Gastrocnemius medialis (tissue), 4 donors: Measurements from ENCODE around the gene MBD3.

Experiments
- POLR2A ChIP-seq, 2 donors: fragments of 450-650 bp; IDR thresholded peaks; one replicate each; pipeline ENCODE4 v1.6.1; 2017; ENCODE audit warnings: antibody characterized with exemption in 2 of 2, mild to moderate bottlenecking in 2 of 2, moderate library complexity in 2 of 2
- TF ChIP-seq, protein P1 (sequence below), 5 experiments: fragments of 450-650 bp in 3 of 5; fragments of 200-600 bp in 2 of 5; sonication (generic) in 2 of 5; IDR thresholded peaks in 4 of 5; conservative IDR thresholded peaks in 1 of 5; 1 replicate in 4 of 5; 2 replicates in 1 of 5; pipeline ENCODE4 v1.5.1; 2016 to 2019; ENCODE audit warnings: antibody characterized with exemption in 5 of 5, mild to moderate bottlenecking in 3 of 5, moderate library complexity in 3 of 5

DNA sequence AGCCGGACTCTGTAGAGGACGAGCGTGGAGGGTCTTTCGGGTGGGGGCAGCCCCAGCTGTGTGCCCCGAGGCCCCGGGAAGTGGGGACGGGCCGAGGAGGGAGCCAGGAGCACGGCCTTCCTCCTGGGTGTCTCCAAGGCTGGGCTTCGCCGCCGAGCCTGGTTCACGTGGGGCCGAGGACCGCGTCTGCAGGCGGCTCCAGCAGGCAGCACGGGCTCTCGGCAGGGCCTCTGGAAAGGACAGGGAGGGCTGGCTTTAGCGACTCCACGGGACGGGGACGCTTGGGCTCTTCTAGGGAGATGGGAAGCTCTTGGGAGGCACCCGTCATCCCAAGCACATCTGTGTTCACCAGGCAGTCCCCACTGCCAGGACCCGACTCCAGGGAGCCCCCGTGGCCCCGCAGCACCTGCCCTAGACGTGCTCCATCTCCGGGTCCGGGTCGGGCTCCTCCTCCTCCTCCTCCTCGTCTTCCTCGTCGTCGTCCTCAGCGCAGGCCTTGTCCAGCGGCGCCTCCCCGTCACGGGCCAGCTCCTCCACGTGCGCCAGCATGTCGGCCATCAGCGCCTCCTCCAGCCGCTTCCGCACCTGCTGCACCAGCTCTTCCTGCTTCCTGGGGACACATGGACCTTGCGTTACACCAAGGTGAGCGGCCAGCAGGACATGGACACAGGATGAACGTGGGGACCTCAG is 14.6 kb downstream of the MBD3 start:
- no peak for TF ChIP-seq POLR2A (IDR thresholded peaks at IDR 0.05)
- TF ChIP-seq, protein P1, sequence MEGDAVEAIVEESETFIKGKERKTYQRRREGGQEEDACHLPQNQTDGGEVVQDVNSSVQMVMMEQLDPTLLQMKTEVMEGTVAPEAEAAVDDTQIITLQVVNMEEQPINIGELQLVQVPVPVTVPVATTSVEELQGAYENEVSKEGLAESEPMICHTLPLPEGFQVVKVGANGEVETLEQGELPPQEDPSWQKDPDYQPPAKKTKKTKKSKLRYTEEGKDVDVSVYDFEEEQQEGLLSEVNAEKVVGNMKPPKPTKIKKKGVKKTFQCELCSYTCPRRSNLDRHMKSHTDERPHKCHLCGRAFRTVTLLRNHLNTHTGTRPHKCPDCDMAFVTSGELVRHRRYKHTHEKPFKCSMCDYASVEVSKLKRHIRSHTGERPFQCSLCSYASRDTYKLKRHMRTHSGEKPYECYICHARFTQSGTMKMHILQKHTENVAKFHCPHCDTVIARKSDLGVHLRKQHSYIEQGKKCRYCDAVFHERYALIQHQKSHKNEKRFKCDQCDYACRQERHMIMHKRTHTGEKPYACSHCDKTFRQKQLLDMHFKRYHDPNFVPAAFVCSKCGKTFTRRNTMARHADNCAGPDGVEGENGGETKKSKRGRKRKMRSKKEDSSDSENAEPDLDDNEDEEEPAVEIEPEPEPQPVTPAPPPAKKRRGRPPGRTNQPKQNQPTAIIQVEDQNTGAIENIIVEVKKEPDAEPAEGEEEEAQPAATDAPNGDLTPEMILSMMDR (IDR thresholded peaks at IDR 0.05 in 4 of 5, conservative IDR thresholded peaks at IDR 0.05 in 1 of 5), result no peak
